ENCODE data around the gene CSRP3. TPM values are rescaled to one million over a fixed set of nuclear protein-coding genes. Genes with fewer than 3 reads are reported as not detected.
A peak's percentile ranks its signal among the peaks of the same experiment; 100 is the strongest.

The CSRP3 gene
- polyA plus RNA-seq, 1 donor: 0.67 TPM

GRCh38 chr11:19241260-19242178 is 39.7 kb upstream of the CSRP3 start:
- peaks cover 29% of the 10 kb centered on the region for H3K4me1 ChIP-seq (ENCODE audit: control insufficient read depth, insufficient read depth, low read length)
- WGBS (ENCODE audit: insufficient coverage, low lambda C conversion rate): 0% methylated on average over 1 of the region's 92 CpGs
- DNase-seq: peak in 1 of 2 donors; percentile 53
- peaks cover 16% of the 10 kb centered on the region for H3K27me3 ChIP-seq (ENCODE audit: control insufficient read depth, insufficient read depth, low read length)
- H3K27ac ChIP-seq (ENCODE audit: low read length): no peak overlapping the region
- H3K36me3 ChIP-seq (ENCODE audit: control insufficient read depth, insufficient read depth, low read length): no peaks in the 10 kb centered on the region
- H3K4me3 ChIP-seq (ENCODE audit: low read length): peak overlapping the region; percentile 48
- no peaks in the 10 kb centered on the region for H3K9me3 ChIP-seq (ENCODE audit: control insufficient read depth, low read depth, low read length)

GRCh38 chr11:19240420-19241259 is 38.9 kb upstream of the CSRP3 start, which contains the start of gene E2F8:
Gene E2F8 (minus strand): TSS chr11:19240945. CDS start chr11:19240121, 824 bp downstream.
- Histone ChIP-seq H3K27ac (ENCODE audit: low read length) (no peak within 1 kb of the TSS), H3K4me3 (ENCODE audit: low read length) (peak within 1 kb of the TSS; percentile 69), H3K4me1 (ENCODE audit: control insufficient read depth, insufficient read depth, low read length) (peaks cover 29% of the 10 kb centered on the region), H3K27me3 (ENCODE audit: control insufficient read depth, insufficient read depth, low read length) (peaks cover 16% of the 10 kb centered on the region), H3K9me3 (ENCODE audit: control insufficient read depth, low read depth, low read length) (no peaks in the 10 kb centered on the region), H3K36me3 (ENCODE audit: control insufficient read depth, insufficient read depth, low read length) (no peaks in the 10 kb centered on the region)
- no CpG with 5 or more reads among the region's 59 CpGs for WGBS (ENCODE audit: insufficient coverage, low lambda C conversion rate)
- DNase-seq: peak; percentile 90 to 91

- no peak overlapping the region for H3K4me3 ChIP-seq (ENCODE audit: low read length)
- peak overlapping the region; percentile 94 for H3K27ac ChIP-seq (ENCODE audit: low read length)
- H3K27me3 ChIP-seq (ENCODE audit: control insufficient read depth, insufficient read depth, low read length): peaks cover 16% of the 10 kb centered on the region
- H3K4me1 ChIP-seq (ENCODE audit: control insufficient read depth, insufficient read depth, low read length): peaks cover 23% of the 10 kb centered on the region
- DNase-seq: peak in 1 of 2 donors; percentile 25
- no peaks in the 10 kb centered on the region for H3K9me3 ChIP-seq (ENCODE audit: control insufficient read depth, low read depth, low read length)
- WGBS (ENCODE audit: insufficient coverage, low lambda C conversion rate): no CpG with 5 or more reads among the region's 3 CpGs
- peaks cover 7% of the 10 kb centered on the region for H3K36me3 ChIP-seq (ENCODE audit: control insufficient read depth, insufficient read depth, low read length)
These were observed 37.3 kb upstream of the CSRP3 start for GRCh38 chr11:19239039-19239438.

- H3K27me3 ChIP-seq (ENCODE audit: control insufficient read depth, insufficient read depth, low read length): peaks cover 15% of the 10 kb centered on the region
- 20% methylated on average over 1 of the region's 5 CpGs for WGBS (ENCODE audit: insufficient coverage, low lambda C conversion rate)
- H3K4me3 ChIP-seq (ENCODE audit: low read length): peak overlapping the region; percentile 51
- peak; percentile 75 to 86 for DNase-seq
- peaks cover 23% of the 10 kb centered on the region for H3K4me1 ChIP-seq (ENCODE audit: control insufficient read depth, insufficient read depth, low read length)
- H3K27ac ChIP-seq (ENCODE audit: low read length): peak overlapping the region; percentile 94
- no peaks in the 10 kb centered on the region for H3K9me3 ChIP-seq (ENCODE audit: control insufficient read depth, low read depth, low read length)
- H3K36me3 ChIP-seq (ENCODE audit: control insufficient read depth, insufficient read depth, low read length): peaks cover 7% of the 10 kb centered on the region
These were observed 36.0 kb upstream of the CSRP3 start for GRCh38 chr11:19237813-19238212.

GRCh38 chr11:19237381-19237780 is 35.6 kb upstream of the CSRP3 start:
- Histone ChIP-seq H3K4me1 (ENCODE audit: control insufficient read depth, insufficient read depth, low read length) (peaks cover 20% of the 10 kb centered on the region), H3K9me3 (ENCODE audit: control insufficient read depth, low read depth, low read length) (no peaks in the 10 kb centered on the region), H3K27ac (ENCODE audit: low read length) (peak overlapping the region; percentile 94), H3K4me3 (ENCODE audit: low read length) (peak overlapping the region; percentile 51), H3K27me3 (ENCODE audit: control insufficient read depth, insufficient read depth, low read length) (peaks cover 11% of the 10 kb centered on the region), H3K36me3 (ENCODE audit: control insufficient read depth, insufficient read depth, low read length) (peaks cover 7% of the 10 kb centered on the region)
- no peak for DNase-seq
- WGBS (ENCODE audit: insufficient coverage, low lambda C conversion rate): no CpG with 5 or more reads among the region's 8 CpGs

GRCh38 chr11:19234231-19234817 is 32.5 kb upstream of the CSRP3 start:
- H3K36me3 ChIP-seq (ENCODE audit: control insufficient read depth, insufficient read depth, low read length): peaks cover 21% of the 10 kb centered on the region

GRCh38 chr11:19232910-19233503 is 31.2 kb upstream of the CSRP3 start:
- Histone ChIP-seq H3K9me3 (ENCODE audit: control insufficient read depth, low read depth, low read length) (no peaks in the 10 kb centered on the region), H3K4me1 (ENCODE audit: control insufficient read depth, insufficient read depth, low read length) (no peaks in the 10 kb centered on the region), H3K27me3 (ENCODE audit: control insufficient read depth, insufficient read depth, low read length) (no peaks in the 10 kb centered on the region), H3K4me3 (ENCODE audit: low read length) (no peak overlapping the region), H3K36me3 (ENCODE audit: control insufficient read depth, insufficient read depth, low read length) (peaks cover 26% of the 10 kb centered on the region), H3K27ac (ENCODE audit: low read length) (no peak overlapping the region)
- no CpG with 5 or more reads among the region's 6 CpGs for WGBS (ENCODE audit: insufficient coverage, low lambda C conversion rate)
- DNase-seq: no peak

More at GRCh38 chr11:19234231-19234817, 32.5 kb upstream of the CSRP3 start:
- Histone ChIP-seq H3K4me1 (ENCODE audit: control insufficient read depth, insufficient read depth, low read length) (peaks cover 12% of the 10 kb centered on the region), H3K4me3 (ENCODE audit: low read length) (no peak overlapping the region), H3K27me3 (ENCODE audit: control insufficient read depth, insufficient read depth, low read length) (no peaks in the 10 kb centered on the region), H3K27ac (ENCODE audit: low read length) (no peak overlapping the region), H3K9me3 (ENCODE audit: control insufficient read depth, low read depth, low read length) (no peaks in the 10 kb centered on the region)
- no peak for DNase-seq
- no CpG with 5 or more reads among the region's 5 CpGs for WGBS (ENCODE audit: insufficient coverage, low lambda C conversion rate)

- peaks cover 11% of the 10 kb centered on the region for H3K4me1 ChIP-seq (ENCODE audit: control insufficient read depth, insufficient read depth, low read length)
- no peak for DNase-seq
- H3K36me3 ChIP-seq (ENCODE audit: control insufficient read depth, insufficient read depth, low read length): peaks cover 33% of the 10 kb centered on the region
- no peak overlapping the region for H3K4me3 ChIP-seq (ENCODE audit: low read length)
- no peaks in the 10 kb centered on the region for H3K9me3 ChIP-seq (ENCODE audit: control insufficient read depth, low read depth, low read length)
- H3K27me3 ChIP-seq (ENCODE audit: control insufficient read depth, insufficient read depth, low read length): no peaks in the 10 kb centered on the region
- no peak overlapping the region for H3K27ac ChIP-seq (ENCODE audit: low read length)
- WGBS (ENCODE audit: insufficient coverage, low lambda C conversion rate): 100% methylated on average over 2 of the region's 5 CpGs
These were observed 27.9 kb upstream of the CSRP3 start for GRCh38 chr11:19229671-19230070.

GRCh38 chr11:19228968-19229367 is 27.2 kb upstream of the CSRP3 start:
- Histone ChIP-seq H3K36me3 (ENCODE audit: control insufficient read depth, insufficient read depth, low read length) (peaks cover 30% of the 10 kb centered on the region), H3K27me3 (ENCODE audit: control insufficient read depth, insufficient read depth, low read length) (no peaks in the 10 kb centered on the region), H3K9me3 (ENCODE audit: control insufficient read depth, low read depth, low read length) (no peaks in the 10 kb centered on the region), H3K27ac (ENCODE audit: low read length) (no peak overlapping the region), H3K4me3 (ENCODE audit: low read length) (no peak overlapping the region), H3K4me1 (ENCODE audit: control insufficient read depth, insufficient read depth, low read length) (peaks cover 11% of the 10 kb centered on the region)
- WGBS (ENCODE audit: insufficient coverage, low lambda C conversion rate): 86% methylated on average over 1 of the region's 3 CpGs
- DNase-seq: no peak
